H1 (cell line): Measurements from ENCODE around the gene SMC3. TPM values are rescaled to one million over a fixed set of nuclear protein-coding genes. Genes with fewer than 3 reads are reported as not detected.

ENCODE experiments used
- CTCF ChIA-PET: fragments of 300-600 bp; sonication (Branson Sonifier 250); formaldehyde crosslinking; loops from one replicate; lab custom pipeline; 2021; ENCODE audit not compliant: partially characterized antibody; lab: Charles Lee
- POLR2A ChIA-PET: fragments of 300-600 bp; sonication (Branson Sonifier 250); formaldehyde crosslinking; loops from one replicate; lab custom pipeline; 2021; ENCODE audit warnings: inconsistent platforms; ENCODE audit not compliant: partially characterized antibody; lab: Charles Lee
- DNase-seq, 2 experiments: peaks; one replicate each; pipeline versions ENCODE4 v3.0.0 to v3.0.0-alpha.2; 2010 to 2022; ENCODE audit warnings: low spot score in 2 of 2, low read depth in 1 of 2, mixed read lengths in 1 of 2
- FAIRE-seq: peaks from 2 replicates; lab custom pipeline; 2011; peaks lifted over from hg19 to GRCh38; lab: Jason Lieb, UNC
- H2AFZ ChIP-seq: 2 replicates; pipeline ENCODE4 v1.8.1; 2012; ENCODE audit warnings: low read length, inconsistent platforms
- H2AK5ac ChIP-seq: 2 replicates; pipeline ENCODE4 v1.6.1; 2013; ENCODE audit warnings: low read depth, low read length
- H2BK120ac ChIP-seq: replicated peaks from 2 replicates; pipeline ENCODE3; 2013; ENCODE audit warnings: low read depth, low read length, inconsistent platforms
- H2BK12ac ChIP-seq: 2 replicates; pipeline ENCODE4 v1.6.1; 2013; ENCODE audit warnings: low read depth, low read length
- H2BK15ac ChIP-seq: 2 replicates; pipeline ENCODE4 v1.6.1; 2013; ENCODE audit warnings: low read length
- H2BK20ac ChIP-seq: 2 replicates; pipeline ENCODE4 v1.6.1; 2013; ENCODE audit warnings: low read length
- H2BK5ac ChIP-seq: 2 replicates; pipeline ENCODE4 v1.6.1; 2013; ENCODE audit warnings: low read depth, low read length
- H3K14ac ChIP-seq: 2 replicates; pipeline ENCODE4 v1.6.1; 2013; ENCODE audit warnings: inconsistent platforms; ENCODE audit not compliant: insufficient read length
- H3K18ac ChIP-seq: 2 replicates; pipeline ENCODE4 v1.6.1; 2013; ENCODE audit warnings: low read length; ENCODE audit errors: extremely low read depth
- H3K23ac ChIP-seq: 2 replicates; pipeline ENCODE4 v1.6.1; 2013; ENCODE audit warnings: inconsistent platforms; ENCODE audit not compliant: insufficient read length
- H3K23me2 ChIP-seq: 2 replicates; pipeline ENCODE4 v1.6.1; 2013; ENCODE audit warnings: low read depth, low read length
- H3K27ac ChIP-seq: 2 replicates; pipeline ENCODE4 v1.6.1; 2011; ENCODE audit warnings: low read depth, low read length, inconsistent platforms
- H3K27me3 ChIP-seq, 4 experiments: replicated peaks in 1 of 4; 1 replicate in 1 of 4; 2 replicates in 3 of 4; pipeline versions ENCODE4 v1.6.1 to v1.8.1; 2011 to 2013; ENCODE audit warnings: low read length in 3 of 4, mild to moderate bottlenecking in 3 of 4, inconsistent platforms in 2 of 4, mixed read lengths in 2 of 4, moderate library complexity in 1 of 4; ENCODE audit not compliant: control insufficient read depth in 3 of 4, insufficient read depth in 3 of 4; ENCODE audit errors: extremely low read depth in 1 of 4
- H3K36me3 ChIP-seq, 4 experiments: 2 replicates each; pipeline versions ENCODE4 v1.6.1 to v1.8.1; 2011 to 2013; ENCODE audit warnings: mild to moderate bottlenecking in 4 of 4, low read length in 3 of 4, moderate library complexity in 2 of 4, control low read depth in 1 of 4, inconsistent platforms in 1 of 4; ENCODE audit not compliant: insufficient read depth in 4 of 4, control insufficient read depth in 2 of 4
- H3K4ac ChIP-seq: replicated peaks from 2 replicates; pipeline ENCODE3; 2013; ENCODE audit warnings: low read length, low read depth, mixed read lengths, inconsistent platforms; ENCODE audit not compliant: insufficient read length
- H3K4me1 ChIP-seq, 4 experiments: replicated peaks in 1 of 4; 1 replicate in 1 of 4; 2 replicates in 3 of 4; pipeline versions ENCODE4 v1.6.1 to v1.8.1; 2011 to 2013; ENCODE audit warnings: low read length in 3 of 4, inconsistent platforms in 2 of 4, mixed read lengths in 1 of 4; ENCODE audit not compliant: insufficient read depth in 4 of 4, control insufficient read depth in 3 of 4
- H3K4me2 ChIP-seq, 2 experiments: 2 replicates each; pipeline versions ENCODE4 v1.6.1 to v1.8.1; 2011 to 2013; ENCODE audit warnings: low read depth in 2 of 2, low read length in 2 of 2, control low read depth in 1 of 2, inconsistent platforms in 1 of 2, mild to moderate bottlenecking in 1 of 2; ENCODE audit not compliant: insufficient read depth in 1 of 2
- H3K4me3 ChIP-seq, 4 experiments: fragments of 200-600, 300-600 bp in 1 of 4; sonication (generic), shearing (Covaris generic), sonication (Bioruptor Twin) in 1 of 4; 2 replicates each; pipeline versions ENCODE4 v1.5.1 to v1.8.1; 2011 to 2016; ENCODE audit warnings: low read length in 4 of 4, low read depth in 3 of 4, control low read depth in 2 of 4, inconsistent platforms in 2 of 4, mild to moderate bottlenecking in 2 of 4, mixed read lengths in 1 of 4, moderate library complexity in 1 of 4; ENCODE audit not compliant: insufficient read depth in 2 of 4; ENCODE audit errors: extremely low read depth in 1 of 4
- H3K56ac ChIP-seq: replicated peaks from 2 replicates; pipeline ENCODE3; 2013; ENCODE audit warnings: low read depth, mild to moderate bottlenecking, mixed read lengths, low read length, inconsistent platforms; ENCODE audit not compliant: insufficient read length
- H3K79me1 ChIP-seq: 2 replicates; pipeline ENCODE4 v1.6.1; 2013; ENCODE audit warnings: low read depth, low read length, control low read depth
- H3K79me2 ChIP-seq, 2 experiments: 2 replicates each; pipeline versions ENCODE4 v1.6.1 to v1.8.1; 2012 to 2013; ENCODE audit warnings: low read length in 2 of 2, mild to moderate bottlenecking in 2 of 2, inconsistent platforms in 1 of 2; ENCODE audit not compliant: insufficient read depth in 2 of 2, control insufficient read depth in 1 of 2
- H3K9ac ChIP-seq, 4 experiments: replicated peaks in 1 of 4; 1 replicate in 1 of 4; 2 replicates in 3 of 4; pipeline versions ENCODE4 v1.6.1 to v1.8.1; 2011 to 2013; ENCODE audit warnings: low read depth in 3 of 4, low read length in 3 of 4, control low read depth in 2 of 4, mild to moderate bottlenecking in 2 of 4, moderate library complexity in 2 of 4, inconsistent platforms in 1 of 4; ENCODE audit errors: extremely low read depth in 1 of 4
- H3K9me3 ChIP-seq, 2 experiments: 2 replicates each; pipeline versions ENCODE4 v1.6.1 to v1.8.1; 2012 to 2013; ENCODE audit warnings: mild to moderate bottlenecking in 2 of 2, moderate library complexity in 2 of 2, control low read depth in 1 of 2, inconsistent platforms in 1 of 2, low read depth in 1 of 2, low read length in 1 of 2, mixed read lengths in 1 of 2; ENCODE audit not compliant: insufficient read depth in 2 of 2
- H4K20me1 ChIP-seq, 2 experiments: replicated peaks in 1 of 2; 2 replicates each; pipeline versions ENCODE3 to v1.8.1; 2011 to 2013; ENCODE audit warnings: inconsistent platforms in 2 of 2, low read length in 2 of 2, mild to moderate bottlenecking in 1 of 2; ENCODE audit not compliant: insufficient read depth in 2 of 2, control insufficient read depth in 1 of 2
- H4K5ac ChIP-seq: 2 replicates; pipeline ENCODE4 v1.6.1; 2013; ENCODE audit warnings: low read length, low read depth, mixed read lengths, inconsistent platforms; ENCODE audit not compliant: insufficient read length
- H4K8ac ChIP-seq: 2 replicates; pipeline ENCODE4 v1.8.0; 2013; ENCODE audit warnings: mild to moderate bottlenecking, moderate library complexity, low read length, inconsistent platforms; ENCODE audit not compliant: insufficient read depth; ENCODE audit errors: extremely low read depth
- H4K91ac ChIP-seq: replicated peaks from 2 replicates; pipeline ENCODE3; 2013; ENCODE audit warnings: low read length, mixed read lengths, inconsistent platforms; ENCODE audit not compliant: insufficient read length
- RAD21 ChIP-seq, 2 experiments: IDR thresholded peaks in 1 of 2; conservative IDR thresholded peaks in 1 of 2; 2 replicates each; pipeline ENCODE4 v1.6.1; 2011; ENCODE audit warnings: low read depth in 2 of 2, low read length in 2 of 2, improper control_type of control experiment in 1 of 2, inconsistent platforms in 1 of 2, mild to moderate bottlenecking in 1 of 2, moderate library complexity in 1 of 2
- SUZ12 ChIP-seq: fragments of 200-600 bp; sonication (generic); IDR thresholded peaks from 2 replicates; pipeline ENCODE4 v1.6.1; 2012; ENCODE audit warnings: mild to moderate bottlenecking, inconsistent platforms, low read length, moderate library complexity, mixed read lengths
- WGBS, 2 experiments: shearing (Covaris generic) in 1 of 2; methylation state at CpG; one replicate each; pipeline versions ENCODE4 v1.1.6 to v1.1.7; 2013 to 2015; ENCODE audit warnings: low lambda C conversion rate in 2 of 2, mixed read lengths in 2 of 2, inconsistent platforms in 1 of 2, low coverage in 1 of 2, missing lambda C conversion rate in 1 of 2; ENCODE audit not compliant: insufficient replicate concordance in 2 of 2, insufficient coverage in 1 of 2, insufficient read length in 1 of 2; ENCODE audit errors: extremely low coverage in 1 of 2, missing lambda C conversion rate in 1 of 2; 5-methylcytosine and 5-hydroxymethylcytosine counted together
- polyA plus RNA-seq, 7 experiments: library from polyadenylated mRNA; depleted of rRNA in 3 of 7; stranded (reverse) in 5 of 7; unstranded in 2 of 7; fragments of >200 nt in 5 of 7; fragments of 200-250 nt in 2 of 7; gene quantifications; 1 replicate in 5 of 7; 2 replicates in 1 of 7; 4 replicates in 1 of 7; pipeline versions ENCODE4 v1.2.1 to v1.2.3, GENCODE V29; 2011 to 2013; ENCODE audit warnings: missing spikeins in 2 of 7, mixed read lengths in 2 of 7
- total RNA-seq: library from RNA; stranded (reverse); fragmentation: NEBNext Ultra II Directional; extraction: Animal tissue kit (Norgen Biotek cat#: 25700); gene quantifications from 2 replicates; pipeline ENCODE4 v1.2.1, GENCODE V29; 2021

SMC3 gene
- total and polyA plus RNA-seq, 2 of the 8 experiments (the other 6 are each of a cell fraction or from before 2014, with no cell fraction given): 12.7 to 93.4 TPM

DNA sequence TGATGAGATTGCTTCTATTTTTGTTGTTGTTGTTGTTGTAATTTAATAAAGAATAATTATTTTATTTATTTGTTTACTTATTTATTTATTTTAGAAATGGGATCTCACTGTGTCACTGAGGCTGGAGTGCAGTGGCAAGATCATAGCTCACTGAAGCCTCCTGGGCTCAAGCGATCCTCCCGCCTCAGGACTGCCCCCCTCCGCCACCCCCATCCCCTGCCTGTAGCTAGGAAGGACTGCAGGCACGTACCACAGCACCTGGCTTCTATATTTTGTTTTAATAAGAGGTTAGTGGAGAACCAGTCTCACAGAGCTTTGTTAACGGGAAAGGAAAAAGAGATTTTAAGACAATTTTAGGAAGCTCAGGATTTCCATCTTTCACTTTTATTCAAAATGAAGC is 19.5 kb upstream of the SMC3 start:
- DNase-seq: peak in 1 of 2 experiments; percentile 40
- Histone ChIP-seq H3K23ac (no peak overlapping the region), H4K20me1 (no peaks in the 10 kb centered on the region), H3K56ac (no peak overlapping the region), H2BK5ac (no peak overlapping the region), H3K14ac (no peak overlapping the region), H3K23me2 (no peaks in the 10 kb centered on the region), H2BK12ac (no peak overlapping the region), H2AK5ac (no peak overlapping the region), H3K36me3 (no peaks in the 10 kb centered on the region), H3K9me3 (no peaks in the 10 kb centered on the region), H3K27ac (no peak overlapping the region), H2AFZ (no peak overlapping the region), H3K27me3 (no peaks in the 10 kb centered on the region), H4K8ac (no peak overlapping the region), H3K79me1 (no peaks in the 10 kb centered on the region), H4K5ac (no peak overlapping the region), H3K9ac (no peak overlapping the region), H3K4me2 (no peak overlapping the region), H3K4me3 (no peak overlapping the region), H2BK15ac (no peak overlapping the region)
- 53% methylated on average over 5 of the region's 5 CpGs; no CpG with 5 or more reads in 1 of the 2 experiments for WGBS, 2 experiments
- TF ChIP-seq SUZ12 (no peak), RAD21 (IDR thresholded peaks at IDR 0.05 in 1 of 2, conservative IDR thresholded peaks at IDR 0.05 in 1 of 2; ENCODE audit: low read depth in 2 of 2, low read length in 2 of 2) (peak; percentile 1 to 8; a peak in 1 of 4 replicates)
- TF ChIP-seq, all 59 proteins: peak for 1
- H3K4ac ChIP-seq: no peak overlapping the region
- H2BK120ac ChIP-seq: no peak overlapping the region
- no peak overlapping the region for H3K18ac ChIP-seq
- ChIA-PET CTCF (interaction anchor here (0.7 to 5.1 kb wide), 21 partner anchors 8 to 1626 kb away, joined by 3 to 35 read pairs (median 4); no protein-coding TSS in a partner anchor), POLR2A (interaction anchor here (0.9 kb wide), 1 partner anchor 237 kb away, joined by 4 read pairs; no protein-coding TSS in a partner anchor)
- H2BK20ac ChIP-seq: no peak overlapping the region
- H3K4me1 ChIP-seq: no peaks in the 10 kb centered on the region
- no peaks in the 10 kb centered on the region for H3K79me2 ChIP-seq
- no peak overlapping the region for H4K91ac ChIP-seq
- FAIRE-seq: no peak
